Measurements from ENCODE around the gene SGK2.

DNA sequence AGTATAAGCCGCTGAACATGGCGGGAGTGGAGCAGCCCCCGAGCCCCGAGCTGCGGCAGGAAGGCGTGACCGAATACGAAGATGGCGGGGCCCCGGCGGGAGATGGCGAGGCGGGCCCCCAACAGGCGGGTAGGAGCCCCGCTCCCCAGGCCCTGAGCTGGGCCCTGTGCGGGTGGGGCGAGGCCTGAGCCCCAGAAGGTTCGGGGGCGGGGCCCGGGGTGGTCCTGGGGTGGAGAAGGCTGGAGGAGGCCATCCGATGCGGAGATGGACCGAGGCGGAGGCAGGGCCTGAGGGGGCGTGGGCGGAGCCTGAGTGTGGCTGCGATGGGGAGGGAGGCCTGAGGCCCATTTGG is 44.2 kb upstream of the SGK2 start:
- TF ChIP-seq, protein P1, sequence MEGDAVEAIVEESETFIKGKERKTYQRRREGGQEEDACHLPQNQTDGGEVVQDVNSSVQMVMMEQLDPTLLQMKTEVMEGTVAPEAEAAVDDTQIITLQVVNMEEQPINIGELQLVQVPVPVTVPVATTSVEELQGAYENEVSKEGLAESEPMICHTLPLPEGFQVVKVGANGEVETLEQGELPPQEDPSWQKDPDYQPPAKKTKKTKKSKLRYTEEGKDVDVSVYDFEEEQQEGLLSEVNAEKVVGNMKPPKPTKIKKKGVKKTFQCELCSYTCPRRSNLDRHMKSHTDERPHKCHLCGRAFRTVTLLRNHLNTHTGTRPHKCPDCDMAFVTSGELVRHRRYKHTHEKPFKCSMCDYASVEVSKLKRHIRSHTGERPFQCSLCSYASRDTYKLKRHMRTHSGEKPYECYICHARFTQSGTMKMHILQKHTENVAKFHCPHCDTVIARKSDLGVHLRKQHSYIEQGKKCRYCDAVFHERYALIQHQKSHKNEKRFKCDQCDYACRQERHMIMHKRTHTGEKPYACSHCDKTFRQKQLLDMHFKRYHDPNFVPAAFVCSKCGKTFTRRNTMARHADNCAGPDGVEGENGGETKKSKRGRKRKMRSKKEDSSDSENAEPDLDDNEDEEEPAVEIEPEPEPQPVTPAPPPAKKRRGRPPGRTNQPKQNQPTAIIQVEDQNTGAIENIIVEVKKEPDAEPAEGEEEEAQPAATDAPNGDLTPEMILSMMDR (IDR thresholded peaks at IDR 0.05; ENCODE audit: insufficient read depth, low read length): no peak
- TF ChIP-seq POLR2AphosphoS5 (IDR thresholded peaks at IDR 0.05; ENCODE audit: low read depth) (no peak), GABPA (IDR thresholded peaks at IDR 0.05; ENCODE audit: low read depth) (no peak), SPI1 (IDR thresholded peaks at IDR 0.05; ENCODE audit: borderline replicate concordance, low read depth) (no peak)
- TF ChIP-seq, protein P2, sequence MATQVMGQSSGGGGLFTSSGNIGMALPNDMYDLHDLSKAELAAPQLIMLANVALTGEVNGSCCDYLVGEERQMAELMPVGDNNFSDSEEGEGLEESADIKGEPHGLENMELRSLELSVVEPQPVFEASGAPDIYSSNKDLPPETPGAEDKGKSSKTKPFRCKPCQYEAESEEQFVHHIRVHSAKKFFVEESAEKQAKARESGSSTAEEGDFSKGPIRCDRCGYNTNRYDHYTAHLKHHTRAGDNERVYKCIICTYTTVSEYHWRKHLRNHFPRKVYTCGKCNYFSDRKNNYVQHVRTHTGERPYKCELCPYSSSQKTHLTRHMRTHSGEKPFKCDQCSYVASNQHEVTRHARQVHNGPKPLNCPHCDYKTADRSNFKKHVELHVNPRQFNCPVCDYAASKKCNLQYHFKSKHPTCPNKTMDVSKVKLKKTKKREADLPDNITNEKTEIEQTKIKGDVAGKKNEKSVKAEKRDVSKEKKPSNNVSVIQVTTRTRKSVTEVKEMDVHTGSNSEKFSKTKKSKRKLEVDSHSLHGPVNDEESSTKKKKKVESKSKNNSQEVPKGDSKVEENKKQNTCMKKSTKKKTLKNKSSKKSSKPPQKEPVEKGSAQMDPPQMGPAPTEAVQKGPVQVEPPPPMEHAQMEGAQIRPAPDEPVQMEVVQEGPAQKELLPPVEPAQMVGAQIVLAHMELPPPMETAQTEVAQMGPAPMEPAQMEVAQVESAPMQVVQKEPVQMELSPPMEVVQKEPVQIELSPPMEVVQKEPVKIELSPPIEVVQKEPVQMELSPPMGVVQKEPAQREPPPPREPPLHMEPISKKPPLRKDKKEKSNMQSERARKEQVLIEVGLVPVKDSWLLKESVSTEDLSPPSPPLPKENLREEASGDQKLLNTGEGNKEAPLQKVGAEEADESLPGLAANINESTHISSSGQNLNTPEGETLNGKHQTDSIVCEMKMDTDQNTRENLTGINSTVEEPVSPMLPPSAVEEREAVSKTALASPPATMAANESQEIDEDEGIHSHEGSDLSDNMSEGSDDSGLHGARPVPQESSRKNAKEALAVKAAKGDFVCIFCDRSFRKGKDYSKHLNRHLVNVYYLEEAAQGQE (IDR thresholded peaks at IDR 0.05; ENCODE audit: insufficient replicate concordance, low read depth): no peak
